Skin epidermis (tissue), 12 donors: ENCODE results near the gene DAPP1.
A peak's percentile ranks its signal among the peaks of the same experiment; 100 is the strongest.

Experiments
- H3K27ac ChIP-seq, 21 experiments: fragments of 200-600 bp; sonication (generic) in 11 of 21; one replicate each; pipeline ENCODE4 v1.5.0; 2020; ENCODE audit warnings: mild to moderate bottlenecking in 3 of 21, inconsistent platforms in 2 of 21, moderate library complexity in 2 of 21
- H3K4me3 ChIP-seq, 7 experiments: fragments of 200-600 bp; sonication (generic) in 2 of 7; one replicate each; pipeline ENCODE4 v1.5.0; 2020; ENCODE audit warnings: inconsistent platforms in 2 of 7, mild to moderate bottlenecking in 2 of 7, moderate library complexity in 1 of 7

DAPP1 gene

DNA sequence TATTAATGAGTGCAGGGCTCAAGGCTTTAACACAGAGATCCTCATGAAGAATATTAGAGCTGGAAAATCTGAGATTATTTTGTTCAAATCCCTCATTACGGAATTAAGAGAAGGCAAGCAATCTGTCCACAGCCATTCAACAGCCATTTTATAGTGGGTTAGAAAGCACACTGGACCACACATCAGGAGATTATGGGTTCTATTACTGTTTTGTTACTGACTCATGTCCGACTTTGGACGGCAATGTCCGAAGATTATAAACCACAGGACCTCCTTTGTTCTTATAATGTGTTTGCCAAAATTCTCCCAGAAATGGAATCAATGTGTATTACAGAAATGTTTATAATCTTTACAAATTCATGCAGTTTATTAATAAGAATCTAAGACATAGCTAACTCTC is 69.5 kb downstream of the DAPP1 start:
- H3K27ac ChIP-seq = no peak overlapping the region

DNA sequence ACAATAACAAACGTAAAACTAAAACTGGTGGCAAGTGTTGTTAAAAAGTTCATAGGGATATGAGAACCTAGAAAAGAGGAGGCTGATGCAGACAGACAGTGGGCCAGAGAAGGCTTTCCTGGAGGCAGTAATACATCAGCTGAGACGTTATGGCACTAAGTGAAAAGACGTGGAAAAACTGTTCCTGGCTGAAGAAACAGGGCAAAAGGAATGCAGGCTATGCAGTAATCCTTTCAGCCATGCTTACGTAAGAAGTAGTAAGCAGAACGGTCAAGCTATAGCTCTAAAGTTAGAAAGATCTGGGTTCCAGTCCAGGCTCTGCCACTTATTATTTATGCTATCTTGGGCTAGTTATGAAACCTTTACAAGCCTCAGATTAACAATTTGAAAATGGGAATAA is 71.2 kb downstream of the DAPP1 start:
- Histone ChIP-seq H3K4me3 (no peak overlapping the region), H3K27ac (no peak overlapping the region)

More for the DNA sequence above, 69.5 kb downstream of the DAPP1 start:
- no peak overlapping the region for H3K4me3 ChIP-seq

DNA sequence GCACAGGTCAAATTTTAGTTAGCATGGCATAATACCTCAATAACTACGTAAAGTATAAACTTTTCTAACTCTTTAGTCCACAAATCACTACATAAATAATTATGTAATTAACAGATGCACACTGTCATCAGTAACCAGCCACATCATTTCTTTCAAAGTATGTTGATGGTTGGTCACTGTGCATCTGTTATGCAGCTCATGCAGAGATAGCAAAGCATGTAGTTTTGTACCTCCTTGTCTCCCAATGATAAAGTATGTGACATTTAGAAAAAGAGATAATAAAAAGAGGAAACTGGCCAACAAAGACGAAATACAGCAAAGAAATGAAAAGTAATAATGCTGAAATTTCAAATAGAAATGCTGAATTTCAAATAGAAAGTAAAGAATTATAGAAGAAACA is 74.7 kb downstream of the DAPP1 start:
- Histone ChIP-seq H3K4me3 (no peak overlapping the region), H3K27ac (no peak overlapping the region)

DNA sequence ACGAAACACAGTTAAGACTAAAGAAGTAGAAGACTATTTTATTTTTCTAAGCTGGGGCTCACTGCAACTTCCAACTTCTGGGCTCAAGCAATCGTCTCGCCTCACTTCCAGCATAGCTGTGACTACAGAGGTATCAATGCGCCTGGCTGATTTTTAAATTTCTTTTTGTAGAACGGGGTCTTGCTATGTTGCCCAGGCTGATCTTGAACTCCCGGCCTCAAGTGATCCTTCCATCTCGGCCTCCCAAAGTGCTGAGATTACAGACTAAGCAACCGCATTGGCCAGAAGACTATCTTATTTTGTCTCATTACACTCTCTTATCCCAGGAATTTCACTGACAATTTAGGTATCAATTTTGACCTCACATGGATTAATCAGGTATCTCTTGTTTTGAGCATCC is 76.4 kb downstream of the DAPP1 start:
- Histone ChIP-seq H3K4me3 (peak overlapping the region in 3 of 7 experiments; percentile 87 to 93 (median 90)), H3K27ac (no peak overlapping the region)

DNA sequence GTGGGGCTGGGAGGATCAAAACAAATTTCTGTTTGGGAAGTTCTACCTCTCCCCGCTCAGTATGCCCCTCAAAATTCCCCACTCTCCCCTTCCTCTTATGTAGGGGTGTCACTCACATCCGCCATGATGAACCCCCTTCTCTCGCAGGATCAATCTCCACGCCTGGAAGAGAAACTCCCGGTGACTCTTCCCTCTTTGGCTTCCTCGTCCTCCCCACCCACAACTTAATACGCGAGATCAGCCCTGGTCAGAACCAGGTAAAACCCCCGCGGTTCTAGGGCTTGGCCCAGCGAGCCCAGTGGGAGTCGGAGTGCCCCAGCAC is 77.2 kb downstream of the DAPP1 start:
- H3K4me3 ChIP-seq = peak overlapping the region; percentile 78 to 93 (median 85)
- H3K27ac ChIP-seq = peak overlapping the region; percentile 54 to 93 (median 88)

DNA sequence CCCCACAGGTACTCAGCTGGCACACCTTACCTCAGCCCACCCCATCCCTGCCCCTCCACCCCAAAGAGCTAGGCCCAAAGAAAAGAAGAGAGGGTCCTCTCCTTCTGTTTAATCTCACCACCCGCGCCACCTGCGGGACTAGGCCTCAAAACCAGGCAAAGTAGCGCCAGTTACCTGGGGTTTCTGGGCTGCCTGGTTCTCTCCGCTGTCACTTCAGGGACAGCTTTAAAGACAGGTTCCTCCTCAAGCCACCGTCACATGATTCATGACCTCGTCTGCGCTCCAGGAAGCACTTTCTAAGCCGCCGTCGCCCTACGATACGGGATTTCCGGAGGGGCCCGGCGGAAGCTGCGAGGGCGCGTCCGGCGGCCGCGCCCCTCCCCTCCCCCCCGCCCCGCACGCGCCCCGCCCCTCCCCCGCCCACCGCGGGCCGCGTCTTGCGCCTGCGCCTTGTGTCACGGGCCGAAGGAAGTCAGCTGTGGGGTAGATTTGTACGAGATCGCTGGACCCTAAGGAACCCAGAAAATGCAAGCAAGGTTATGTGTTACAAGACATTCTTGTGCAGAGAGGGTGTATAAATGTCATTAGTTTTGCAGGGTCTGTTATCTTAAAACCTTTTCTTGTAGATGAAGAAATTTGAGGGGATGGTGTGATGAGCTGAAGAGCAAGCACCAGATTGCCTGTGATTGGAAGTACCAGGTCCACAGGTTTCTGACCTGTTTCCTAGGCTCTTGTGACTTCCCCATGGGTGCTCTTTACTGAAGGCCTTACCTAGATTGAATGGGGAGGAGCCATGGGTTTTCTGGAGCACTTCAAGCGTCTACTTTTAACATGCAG is 77.8 kb downstream of the DAPP1 start, which contains the start of gene LAMTOR3:
LAMTOR3 (minus strand) TSS at position 267 of the 837 bp plus-strand sequence. CDS start 464 bp downstream, outside the sequence.
- H3K27ac ChIP-seq = peak within 1 kb of the TSS; percentile 54 to 93 (median 88)
- H3K4me3 ChIP-seq = peak within 1 kb of the TSS; percentile 78 to 93 (median 85)

DNA sequence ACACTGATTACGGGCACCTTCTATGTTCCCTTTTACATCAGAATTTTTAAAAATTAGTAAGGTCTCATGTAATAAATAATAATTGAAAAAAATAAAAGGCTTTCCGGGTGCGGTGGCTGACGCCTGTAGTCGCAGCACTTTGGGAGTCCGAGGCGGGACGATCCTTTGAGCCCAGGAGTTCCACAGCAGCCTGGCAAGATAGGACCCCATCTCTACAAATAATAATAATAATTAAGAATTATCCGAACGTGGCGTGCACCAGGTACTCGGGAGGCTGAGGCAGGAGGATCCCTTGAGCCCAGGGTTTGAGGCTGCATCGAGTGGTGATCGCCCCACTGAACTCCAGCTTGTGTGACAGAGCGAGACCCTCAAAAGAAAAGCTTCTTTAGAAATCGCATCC is 78.4 kb downstream of the DAPP1 start:
- H3K27ac ChIP-seq = peak overlapping the region in 17 of 21 experiments; percentile 15 to 92 (median 86)
- peak overlapping the region; percentile 78 to 93 (median 85) for H3K4me3 ChIP-seq

DNA sequence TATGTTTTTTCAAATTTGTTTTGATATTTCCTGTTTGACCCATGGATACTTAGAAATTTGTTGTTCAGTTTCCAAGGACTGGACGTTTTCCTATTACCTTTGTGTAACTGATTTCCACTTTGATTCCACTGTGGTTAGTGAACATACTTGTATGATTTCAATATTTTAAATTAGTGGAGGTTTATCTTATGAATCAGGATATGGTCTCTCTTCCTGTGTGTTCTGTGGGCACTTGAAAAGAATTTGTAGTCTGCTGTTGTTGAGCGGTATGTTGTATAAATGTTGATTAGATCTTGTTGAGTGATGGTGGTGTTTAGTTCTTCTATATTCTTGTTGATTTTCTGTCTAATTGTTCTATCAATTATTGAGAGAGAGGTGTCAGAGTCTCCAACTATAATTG is 98.8 kb downstream of the DAPP1 start:
- H3K27ac ChIP-seq = no peak overlapping the region
- H3K4me3 ChIP-seq = no peak overlapping the region

DNA sequence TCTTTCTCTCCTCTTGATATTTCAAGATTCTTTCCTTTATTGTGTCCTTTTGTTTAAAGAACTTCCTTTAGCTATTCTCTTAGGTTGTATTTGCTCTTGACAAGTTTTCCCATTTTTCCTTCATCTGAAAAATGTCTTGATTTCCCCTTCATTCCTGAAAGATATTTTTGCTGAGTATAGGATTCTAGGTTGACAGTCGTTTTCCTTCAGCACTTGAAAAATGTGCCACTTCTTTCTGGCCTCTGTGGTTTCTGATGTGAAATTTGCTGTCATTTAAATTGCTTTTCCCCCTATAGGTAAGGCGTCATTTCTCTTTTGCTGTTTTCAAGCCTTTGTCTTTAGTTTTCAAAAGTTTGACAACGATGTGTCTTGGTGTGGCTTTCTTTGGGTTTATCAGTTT is 100.9 kb downstream of the DAPP1 start:
- no peak overlapping the region for H3K27ac ChIP-seq

DNA sequence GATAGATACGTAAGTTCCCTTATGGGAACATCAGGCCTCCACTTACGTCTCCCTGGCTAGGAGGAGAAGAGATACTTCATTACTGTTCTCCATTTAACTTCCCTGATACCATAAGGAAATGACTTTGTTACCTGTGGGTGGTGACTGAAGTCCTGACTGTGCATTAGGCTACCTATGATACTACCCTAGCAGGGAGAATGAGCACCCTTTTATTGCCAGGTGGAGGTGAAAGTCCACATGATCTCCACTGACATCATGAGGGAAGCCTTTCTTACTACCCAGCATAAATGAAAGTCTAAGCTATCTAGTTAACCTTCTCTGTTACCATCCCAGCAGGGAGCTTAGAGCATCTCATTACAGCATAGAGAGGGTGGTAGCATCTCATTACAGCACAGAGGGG is 102.0 kb downstream of the DAPP1 start:
- Histone ChIP-seq H3K4me3 (no peak overlapping the region), H3K27ac (no peak overlapping the region)

More for the DNA sequence above, 100.9 kb downstream of the DAPP1 start:
- H3K4me3 ChIP-seq = no peak overlapping the region
